SIG-M5 (cell line): Measurements from ENCODE around the gene IL17RC.
A peak's percentile ranks its signal among the peaks of the same experiment; 100 is the strongest.
"Not testable (repeated sequence)": the region's sequence is repeated elsewhere in the genome, so short reads cannot be mapped to it uniquely, and the experiment has no call there.

ENCODE experiments used
- DNase-seq: peaks from one replicate; lab custom pipeline; 2025; lab: John Stamatoyannopoulos, UW

IL17RC gene

GRCh38 chr3:9915254-9916141 lies 1.4 kb upstream of the IL17RC start:
- no peak for DNase-seq

GRCh38 chr3:9916346-9916733 lies 558 bp upstream of the IL17RC start:
- no peak for DNase-seq

- DNase-seq = no peak
These were observed 922 bp downstream of the IL17RC start for GRCh38 chr3:9917820-9918219.

GRCh38 chr3:9918261-9919038 lies 1.6 kb downstream of the IL17RC start:
- no peak for DNase-seq

GRCh38 chr3:9928158-9928557 lies 11.3 kb downstream of the IL17RC start:
- DNase-seq = no peak

- DNase-seq = no peak
These were observed 14.0 kb downstream of the IL17RC start for GRCh38 chr3:9930804-9931418.

GRCh38 chr3:9932535-9932842 lies 15.6 kb downstream of the IL17RC start:
- DNase-seq = no peak

- DNase-seq = no peak
These were observed 16.1 kb downstream of the IL17RC start for GRCh38 chr3:9932843-9933560.

- DNase-seq = peak; percentile 91
These were observed 16.8 kb downstream of the IL17RC start, which contains the start of gene CRELD1 for GRCh38 chr3:9933561-9934234. Gene CRELD1, plus strand, starts transcription at chr3:9933834. Its CDS starts 605 bp downstream, at chr3:9934439.

GRCh38 chr3:9934235-9934621 lies 17.3 kb downstream of the IL17RC start:
- DNase-seq = no peak

- no peak for DNase-seq
These were observed 18.1 kb downstream of the IL17RC start for GRCh38 chr3:9934993-9935392.

GRCh38 chr3:9935966-9936510 lies 19.1 kb downstream of the IL17RC start:
- DNase-seq = no peak

GRCh38 chr3:9937486-9938238 lies 20.8 kb downstream of the IL17RC start:
- no peak for DNase-seq

GRCh38 chr3:9938966-9939365 lies 22.1 kb downstream of the IL17RC start:
- DNase-seq = no peak

GRCh38 chr3:9939906-9940305 lies 23.0 kb downstream of the IL17RC start:
- DNase-seq = not testable (repeated sequence)

- DNase-seq = no peak
These were observed 23.8 kb downstream of the IL17RC start for GRCh38 chr3:9940746-9941145.

GRCh38 chr3:9942164-9942563 lies 25.3 kb downstream of the IL17RC start:
- no peak for DNase-seq

GRCh38 chr3:9942934-9943690 lies 26.2 kb downstream of the IL17RC start:
- no peak for DNase-seq

GRCh38 chr3:9944271-9944670 lies 27.4 kb downstream of the IL17RC start:
- DNase-seq = no peak

GRCh38 chr3:9945358-9945757 lies 28.5 kb downstream of the IL17RC start:
- no peak for DNase-seq
